HEK293 (cell line): ENCODE data around the gene IKZF1.

Experiments used
- CTCF ChIA-PET: fragments of 350-600 bp; formaldehyde crosslinking; extraction: SDS; loops from one replicate; lab custom pipeline; 2021; ENCODE audit warnings: antibody characterized with exemption; lab: Yijun Ruan, JAX
- POLR2A ChIA-PET: fragments of 300-600 bp; formaldehyde crosslinking; extraction: SDS; loops from one replicate; lab custom pipeline; 2020; ENCODE audit warnings: antibody characterized with exemption, inconsistent platforms; lab: Yijun Ruan, JAX
- H3K27ac ChIP-seq: fragments of 200-500 bp; sonication (Bioruptor generic); 2 replicates; pipeline ENCODE4 v1.5.1; 2014; ENCODE audit warnings: low read depth, low read length, control low read depth, inconsistent platforms; ENCODE audit errors: extremely low read depth
- H3K36me3 ChIP-seq, 2 experiments: fragments of 200-500 bp in 1 of 2; sonication (Bioruptor generic) in 1 of 2; 1 replicate in 1 of 2; 2 replicates in 1 of 2; pipeline ENCODE4 v1.5.1; 2014 to 2017; ENCODE audit warnings: inconsistent platforms in 2 of 2, low read length in 2 of 2; ENCODE audit not compliant: control insufficient read depth in 2 of 2, insufficient read depth in 1 of 2
- H3K4me1 ChIP-seq: fragments of 200-500 bp; sonication (Bioruptor generic); 2 replicates; pipeline ENCODE4 v1.5.1; 2014; ENCODE audit warnings: mild to moderate bottlenecking, low read length, inconsistent platforms; ENCODE audit not compliant: control insufficient read depth, insufficient read depth
- H3K4me3 ChIP-seq: 2 replicates; pipeline ENCODE4 v1.5.1; 2011; ENCODE audit warnings: low read depth, mild to moderate bottlenecking, control low read depth, low read length, moderate library complexity
- H3K9me3 ChIP-seq: fragments of 200-500 bp; sonication (Bioruptor generic); 2 replicates; pipeline ENCODE4 v1.5.1; 2014; ENCODE audit warnings: low read depth, low read length, inconsistent platforms; ENCODE audit not compliant: control insufficient read depth, insufficient read depth
- BCL6B ChIP-seq: fragments of 450-650 bp; formaldehyde crosslinking; IDR thresholded peaks from 2 replicates; pipeline ENCODE4 v1.5.1; 2017; ENCODE audit warnings: missing biosample characterization, missing genetic modification characterization
- FEZF1 ChIP-seq: fragments of 450-650 bp; formaldehyde crosslinking; IDR thresholded peaks from 2 replicates; pipeline ENCODE4 v1.5.1; 2016; ENCODE audit warnings: missing biosample characterization, missing genetic modification characterization
- HIC1 ChIP-seq: fragments of 450-650 bp; formaldehyde crosslinking; IDR thresholded peaks from 2 replicates; pipeline ENCODE4 v1.5.1; 2016; ENCODE audit warnings: missing biosample characterization, missing genetic modification characterization
- HOXA7 ChIP-seq: sonication (generic); formaldehyde crosslinking; IDR thresholded peaks from 2 replicates; pipeline ENCODE4 v1.8.1; 2022; ENCODE audit warnings: missing genetic modification reagents, borderline replicate concordance
- KLF1 ChIP-seq: fragments of 450-650 bp; formaldehyde crosslinking; IDR thresholded peaks from 2 replicates; pipeline ENCODE4 v1.5.1; 2016; ENCODE audit warnings: missing biosample characterization, missing genetic modification characterization
- KLF17 ChIP-seq: fragments of 450-650 bp; formaldehyde crosslinking; IDR thresholded peaks from 2 replicates; pipeline ENCODE4 v1.5.1; 2016; ENCODE audit warnings: missing biosample characterization, missing genetic modification characterization
- KLF7 ChIP-seq: fragments of 450-650 bp; formaldehyde crosslinking; IDR thresholded peaks from 2 replicates; pipeline ENCODE4 v1.5.1; 2016; ENCODE audit warnings: missing biosample characterization, missing genetic modification characterization, borderline replicate concordance
- SCRT2 ChIP-seq: fragments of 450-650 bp; formaldehyde crosslinking; IDR thresholded peaks from 2 replicates; pipeline ENCODE4 v1.5.1; 2016; ENCODE audit warnings: missing biosample characterization, missing genetic modification characterization
- ZBTB17 ChIP-seq: fragments of 450-650 bp; formaldehyde crosslinking; IDR thresholded peaks from 2 replicates; pipeline ENCODE4 v1.5.1; 2016; ENCODE audit warnings: missing biosample characterization, missing genetic modification characterization
- ZFP37 ChIP-seq: fragments of 450-650 bp; formaldehyde crosslinking; IDR thresholded peaks from 2 replicates; pipeline ENCODE4 v1.5.1; 2016; ENCODE audit warnings: missing biosample characterization, missing genetic modification characterization
- ZFP41 ChIP-seq: fragments of 450-650 bp; formaldehyde crosslinking; IDR thresholded peaks from 2 replicates; pipeline ENCODE4 v1.5.1; 2016; ENCODE audit warnings: missing biosample characterization, missing genetic modification characterization, borderline replicate concordance
- ZFP69B ChIP-seq: fragments of 450-650 bp; formaldehyde crosslinking; IDR thresholded peaks from 2 replicates; pipeline ENCODE4 v1.5.1; 2016; ENCODE audit warnings: missing biosample characterization, missing genetic modification characterization
- ZNF146 ChIP-seq: fragments of 450-650 bp; formaldehyde crosslinking; IDR thresholded peaks from 2 replicates; pipeline ENCODE4 v1.5.1; 2016; ENCODE audit warnings: missing biosample characterization, missing genetic modification characterization
- ZNF221 ChIP-seq: fragments of 450-650 bp; formaldehyde crosslinking; IDR thresholded peaks from 2 replicates; pipeline ENCODE4 v1.5.1; 2017; ENCODE audit warnings: missing biosample characterization, missing genetic modification characterization, borderline replicate concordance
- ZNF239 ChIP-seq: fragments of 450-650 bp; formaldehyde crosslinking; IDR thresholded peaks from 2 replicates; pipeline ENCODE4 v1.5.1; 2016; ENCODE audit warnings: missing biosample characterization, missing genetic modification characterization
- ZNF266 ChIP-seq: fragments of 450-650 bp; formaldehyde crosslinking; IDR thresholded peaks from 2 replicates; pipeline ENCODE4 v1.5.1; 2016; ENCODE audit warnings: missing biosample characterization, missing genetic modification characterization, low read depth
- ZNF274 ChIP-seq, 2 experiments: fragments of 200-500 bp in 1 of 2; fragments of 450-650 bp in 1 of 2; sonication (Bioruptor generic) in 1 of 2; formaldehyde crosslinking in 1 of 2; IDR thresholded peaks; 2 replicates each; pipeline versions ENCODE4 v1.5.1 to v1.6.1; 2014 to 2016; ENCODE audit warnings: borderline replicate concordance in 1 of 2, inconsistent platforms in 1 of 2, low read length in 1 of 2, missing biosample characterization in 1 of 2, missing genetic modification characterization in 1 of 2
- ZNF302 ChIP-seq: fragments of 450-650 bp; formaldehyde crosslinking; IDR thresholded peaks from 2 replicates; pipeline ENCODE4 v1.5.1; 2016; ENCODE audit warnings: missing biosample characterization, missing genetic modification characterization, low read depth
- ZNF600 ChIP-seq: fragments of 450-650 bp; formaldehyde crosslinking; IDR thresholded peaks from 2 replicates; pipeline ENCODE4 v1.5.1; 2016; ENCODE audit warnings: missing biosample characterization, missing genetic modification characterization
- ZNF621 ChIP-seq: fragments of 450-650 bp; formaldehyde crosslinking; IDR thresholded peaks from 2 replicates; pipeline ENCODE4 v1.5.1; 2017; ENCODE audit warnings: missing biosample characterization, missing genetic modification characterization
- ZNF707 ChIP-seq: fragments of 450-650 bp; formaldehyde crosslinking; IDR thresholded peaks from 2 replicates; pipeline ENCODE4 v1.5.1; 2016; ENCODE audit warnings: missing biosample characterization, missing genetic modification characterization
- ZNF776 ChIP-seq: fragments of 450-650 bp; formaldehyde crosslinking; IDR thresholded peaks from 2 replicates; pipeline ENCODE4 v1.5.0; 2017; ENCODE audit warnings: missing biosample characterization, missing genetic modification characterization, borderline replicate concordance
- ZNF777 ChIP-seq: fragments of 450-650 bp; formaldehyde crosslinking; IDR thresholded peaks from 2 replicates; pipeline ENCODE4 v1.5.1; 2017; ENCODE audit warnings: missing biosample characterization, missing genetic modification characterization, borderline replicate concordance
- ZNF792 ChIP-seq: fragments of 450-650 bp; formaldehyde crosslinking; IDR thresholded peaks from 2 replicates; pipeline ENCODE4 v1.5.1; 2016; ENCODE audit warnings: missing biosample characterization, missing genetic modification characterization
- ZSCAN4 ChIP-seq: fragments of 450-650 bp; formaldehyde crosslinking; IDR thresholded peaks from 2 replicates; pipeline ENCODE4 v1.5.1; 2017; ENCODE audit warnings: missing biosample characterization, missing genetic modification characterization
- ZXDB ChIP-seq: fragments of 450-650 bp; formaldehyde crosslinking; IDR thresholded peaks from 2 replicates; pipeline ENCODE4 v1.5.1; 2016; ENCODE audit warnings: missing biosample characterization, missing genetic modification characterization

The IKZF1 gene

GRCh38 chr7:50409856-50410745, 105.6 kb downstream of the IKZF1 start:
- Histone ChIP-seq H3K4me1 (no peaks in the 10 kb centered on the region), H3K4me3 (no peak overlapping the region), H3K27ac (no peak overlapping the region), H3K9me3 (no peaks in the 10 kb centered on the region), H3K36me3 (no peaks in the 10 kb centered on the region)
- CTCF ChIA-PET: interaction anchor here (0.7 kb wide), 1 partner anchor 271 kb away, joined by 4 read pairs; no protein-coding TSS in a partner anchor
- TF ChIP-seq ZNF600 (tag by site-specific recombination) (no peak), SCRT2 (tag by site-specific recombination) (no peak), KLF1 (no peak), KLF7 (tag by site-specific recombination) (no peak), ZNF274 (IDR thresholded peaks at IDR 0.05; ENCODE audit: low read length) (no peak), ZNF274 (tag by site-specific recombination; IDR thresholded peaks at IDR 0.05; ENCODE audit: borderline replicate concordance) (no peak), HIC1 (tag by site-specific recombination) (no peak), ZSCAN4 (tag by site-specific recombination) (no peak), ZNF302 (tag by site-specific recombination) (no peak), ZNF707 (no peak), ZBTB17 (tag by site-specific recombination) (no peak), ZXDB (no peak), HOXA7 (CRISPR knock-in tag) (no peak), ZFP69B (tag by site-specific recombination) (no peak), BCL6B (no peak)
- POLR2A ChIA-PET: no interaction called here

GRCh38 chr7:50411332-50411731, 106.8 kb downstream of the IKZF1 start:
- POLR2A ChIA-PET: no interaction called here
- no peak overlapping the region for H3K4me3 ChIP-seq
- TF ChIP-seq ZNF776 (no peak), ZFP69B (tag by site-specific recombination) (no peak)
- TF ChIP-seq, all 188 proteins: peak for 0
- no peak overlapping the region for H3K27ac ChIP-seq
- H3K9me3 ChIP-seq: no peaks in the 10 kb centered on the region
- H3K4me1 ChIP-seq: no peaks in the 10 kb centered on the region
- CTCF ChIA-PET: no interaction called here
- H3K36me3 ChIP-seq: no peaks in the 10 kb centered on the region

GRCh38 chr7:50412973-50413372, 108.5 kb downstream of the IKZF1 start:
- Histone ChIP-seq H3K9me3 (no peaks in the 10 kb centered on the region), H3K27ac (no peak overlapping the region), H3K36me3 (no peaks in the 10 kb centered on the region), H3K4me1 (no peaks in the 10 kb centered on the region), H3K4me3 (no peak overlapping the region)
- CTCF ChIA-PET: interaction anchor here (1.0 kb wide), 1 partner anchor 747 kb away, joined by 3 read pairs; no protein-coding TSS in a partner anchor
- POLR2A ChIA-PET: no interaction called here
- TF ChIP-seq ZNF274 (IDR thresholded peaks at IDR 0.05; ENCODE audit: low read length) (no peak), ZNF274 (tag by site-specific recombination; IDR thresholded peaks at IDR 0.05; ENCODE audit: borderline replicate concordance) (no peak), ZNF221 (no peak), ZNF146 (no peak), FEZF1 (tag by site-specific recombination) (no peak), ZNF621 (no peak), ZNF792 (tag by site-specific recombination) (no peak), ZNF777 (tag by site-specific recombination) (no peak), ZFP37 (no peak), ZNF239 (tag by site-specific recombination) (no peak), ZNF266 (tag by site-specific recombination) (no peak), ZFP41 (tag by site-specific recombination) (no peak), ZFP69B (tag by site-specific recombination) (no peak), KLF17 (tag by site-specific recombination) (no peak)
